ENCODE results near the gene OGFOD3.
"Not testable (repeated sequence)": the region's sequence is repeated elsewhere in the genome, so short reads cannot be mapped to it uniquely, and the experiment has no call there.

Gene OGFOD3

GRCh38 chr17:82418001-82418986 lies at the start of gene OGFOD3, which contains the start of gene HEXD:
Gene OGFOD3 (minus strand): TSS chr17:82418586. CDS start chr17:82418485, 101 bp downstream.
Gene HEXD (plus strand): TSS chr17:82418347. CDS start chr17:82419800, 1,453 bp downstream.
- peak; percentile 87 for DNase-seq

- no peak for DNase-seq
These were observed 46.7 kb upstream of the OGFOD3 start for GRCh38 chr17:82465023-82465603.

- no peak for DNase-seq
These were observed 46.2 kb upstream of the OGFOD3 start for GRCh38 chr17:82464567-82464929.

DNA sequence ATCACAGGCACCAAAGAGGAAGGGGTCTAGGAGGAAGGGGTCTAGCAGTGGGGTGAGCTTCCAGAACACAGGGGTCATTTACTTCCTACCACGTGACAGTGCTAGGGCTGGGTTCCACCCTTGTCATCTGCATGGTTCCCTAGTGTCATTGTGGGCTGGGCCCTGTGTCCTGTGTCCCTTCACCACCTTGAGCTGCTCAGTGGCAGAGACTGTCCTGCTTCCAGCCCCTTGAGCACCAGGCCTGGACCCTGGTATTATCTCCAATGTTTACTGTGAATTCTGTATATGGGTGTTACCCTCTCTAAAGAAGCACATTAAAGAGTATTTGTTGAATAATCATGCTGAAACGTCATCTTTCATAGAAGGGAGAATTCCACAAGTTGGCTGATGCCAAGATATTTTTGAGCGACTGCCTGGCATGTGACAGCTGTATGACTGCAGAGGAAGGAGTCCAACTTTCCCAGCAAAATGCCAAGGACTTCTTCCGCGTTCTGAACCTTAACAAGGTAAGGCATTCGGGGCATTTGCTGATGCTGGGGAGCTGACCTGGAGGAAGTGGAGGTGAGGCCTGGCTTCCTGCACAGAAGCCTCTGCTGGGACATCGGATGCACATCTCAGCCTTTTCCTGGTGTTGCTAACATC lies 45.7 kb upstream of the OGFOD3 start:
- no peak for DNase-seq

DNA sequence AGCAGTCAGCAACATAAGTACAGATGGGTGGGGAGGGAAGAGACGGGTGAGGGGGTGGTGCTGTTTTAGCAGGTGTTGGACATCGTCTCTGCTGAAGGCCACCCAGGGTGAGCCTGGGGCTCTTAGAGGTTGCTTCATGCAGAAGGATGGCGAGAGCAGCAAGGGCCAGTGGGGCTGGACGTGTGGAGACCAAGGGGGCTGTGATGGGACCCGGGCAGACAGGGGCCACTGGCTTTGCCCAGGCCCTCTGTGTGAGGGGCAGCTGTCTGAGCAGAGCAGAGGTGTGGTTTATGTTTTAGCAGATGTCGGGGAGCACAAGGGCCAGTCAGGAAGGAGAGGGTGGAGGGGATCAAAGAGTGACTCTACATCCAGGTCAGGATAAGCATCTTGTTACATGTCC lies 45.0 kb upstream of the OGFOD3 start:
- DNase-seq, result no peak

DNA sequence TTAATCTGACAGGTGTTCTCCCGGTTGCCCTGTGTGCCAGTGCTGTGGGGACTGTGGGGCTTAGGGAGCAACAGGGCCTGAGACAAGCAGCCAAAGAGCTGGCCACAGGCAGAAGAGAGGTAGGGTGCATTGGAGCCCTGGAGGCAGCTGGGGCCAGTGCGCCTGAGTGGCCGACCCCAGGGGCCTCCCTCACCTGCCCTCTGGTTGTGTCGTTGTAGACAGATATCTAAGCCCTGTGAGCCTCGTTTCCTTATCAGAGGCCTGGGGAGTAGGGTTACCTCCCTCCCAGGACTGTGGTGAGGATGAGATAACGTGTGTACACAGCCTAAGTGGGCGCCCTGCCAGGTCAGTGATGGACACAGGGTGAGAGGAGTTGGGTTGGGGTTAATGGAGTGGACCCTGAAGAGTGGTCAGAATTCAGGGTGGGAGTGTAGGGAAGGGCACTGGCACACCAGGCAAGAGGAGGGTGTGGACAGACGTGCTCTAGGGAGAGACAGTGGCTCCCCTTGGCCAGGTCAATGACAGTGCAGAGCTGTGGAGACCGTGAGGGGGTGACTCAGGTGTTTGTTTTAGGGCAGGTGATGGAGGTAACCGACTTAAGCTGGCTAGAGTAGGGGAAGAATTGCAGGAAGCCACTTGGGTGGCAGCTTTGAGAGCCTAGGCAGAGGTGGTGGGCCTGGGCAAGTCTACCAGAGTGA lies 43.6 kb upstream of the OGFOD3 start:
- no peak for DNase-seq

DNA sequence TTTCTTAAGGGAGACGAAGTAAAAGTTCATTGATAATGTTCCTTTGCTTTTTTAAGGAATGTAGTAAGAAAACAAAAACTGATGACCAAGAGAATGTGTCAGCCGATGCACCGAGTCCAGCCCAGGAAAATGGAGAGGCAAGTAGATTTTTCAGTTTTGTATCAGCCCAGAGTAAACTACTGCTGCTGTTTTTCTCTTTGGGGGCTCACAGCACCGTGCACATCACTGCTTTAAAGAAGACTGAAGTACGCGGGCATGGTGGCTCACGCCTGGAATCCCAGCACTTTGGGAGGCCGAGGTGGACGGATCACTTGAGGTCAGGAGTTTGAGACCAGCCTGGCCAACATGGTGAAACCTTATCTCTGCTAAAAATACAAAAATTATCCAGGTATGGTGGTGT lies 41.5 kb upstream of the OGFOD3 start:
- not testable (repeated sequence) for DNase-seq

- DNase-seq, result no peak
These were observed 40.6 kb upstream of the OGFOD3 start for GRCh38 chr17:82458885-82459424.

DNA sequence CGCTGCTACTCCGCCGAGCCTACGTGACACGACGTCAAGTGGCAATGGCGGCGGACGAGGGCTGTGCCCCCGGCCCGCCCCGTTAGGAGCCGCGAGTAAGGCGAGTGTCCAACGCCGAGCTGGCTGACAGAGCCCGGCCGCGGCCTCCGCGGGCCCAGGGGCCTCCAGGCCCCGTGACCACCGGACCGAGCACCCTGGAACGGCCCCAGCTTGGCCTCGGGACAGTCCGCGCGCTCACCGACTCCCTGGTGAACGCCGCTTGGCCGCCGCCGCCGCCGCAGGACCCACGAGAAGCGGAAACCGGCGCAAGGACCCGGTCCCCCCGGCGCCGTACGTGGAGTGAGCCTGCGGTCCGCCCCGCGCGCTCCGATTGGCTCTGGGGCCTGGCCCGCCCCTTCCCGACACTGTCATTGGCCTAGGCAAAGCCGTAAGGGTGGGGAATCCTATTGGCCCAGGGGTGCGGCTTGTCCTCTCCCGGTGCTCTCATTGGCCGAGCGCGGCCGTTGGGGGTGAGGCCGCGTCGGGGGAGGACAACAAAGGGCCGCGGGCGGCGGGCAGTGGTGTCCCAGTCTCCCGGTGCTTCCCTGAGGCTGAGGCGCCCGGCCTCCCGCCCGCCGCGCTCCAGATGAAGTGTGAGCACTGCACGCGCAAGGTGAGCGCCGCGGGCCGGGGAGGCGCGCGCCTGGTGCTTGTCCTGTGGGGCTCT lies 39.9 kb upstream of the OGFOD3 start, which contains the start of gene NARF:
TSS of gene NARF (plus strand) at position 563 of the 706 bp plus-strand sequence. CDS start at position 626, 63 bp downstream.
- DNase-seq, result peak; percentile 97

DNA sequence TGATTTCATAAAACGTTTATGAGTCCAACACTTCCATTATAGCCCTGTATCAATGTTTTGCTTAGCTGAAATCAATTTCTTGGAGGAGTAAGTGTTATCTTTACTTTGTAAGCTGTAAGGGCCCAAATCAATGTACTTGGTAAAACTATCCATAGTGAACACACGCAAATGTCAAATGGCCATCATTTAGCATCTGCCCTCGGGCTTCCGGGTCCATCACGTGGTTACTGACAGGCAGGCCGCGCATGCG lies 39.5 kb upstream of the OGFOD3 start:
- DNase-seq, result no peak

DNA sequence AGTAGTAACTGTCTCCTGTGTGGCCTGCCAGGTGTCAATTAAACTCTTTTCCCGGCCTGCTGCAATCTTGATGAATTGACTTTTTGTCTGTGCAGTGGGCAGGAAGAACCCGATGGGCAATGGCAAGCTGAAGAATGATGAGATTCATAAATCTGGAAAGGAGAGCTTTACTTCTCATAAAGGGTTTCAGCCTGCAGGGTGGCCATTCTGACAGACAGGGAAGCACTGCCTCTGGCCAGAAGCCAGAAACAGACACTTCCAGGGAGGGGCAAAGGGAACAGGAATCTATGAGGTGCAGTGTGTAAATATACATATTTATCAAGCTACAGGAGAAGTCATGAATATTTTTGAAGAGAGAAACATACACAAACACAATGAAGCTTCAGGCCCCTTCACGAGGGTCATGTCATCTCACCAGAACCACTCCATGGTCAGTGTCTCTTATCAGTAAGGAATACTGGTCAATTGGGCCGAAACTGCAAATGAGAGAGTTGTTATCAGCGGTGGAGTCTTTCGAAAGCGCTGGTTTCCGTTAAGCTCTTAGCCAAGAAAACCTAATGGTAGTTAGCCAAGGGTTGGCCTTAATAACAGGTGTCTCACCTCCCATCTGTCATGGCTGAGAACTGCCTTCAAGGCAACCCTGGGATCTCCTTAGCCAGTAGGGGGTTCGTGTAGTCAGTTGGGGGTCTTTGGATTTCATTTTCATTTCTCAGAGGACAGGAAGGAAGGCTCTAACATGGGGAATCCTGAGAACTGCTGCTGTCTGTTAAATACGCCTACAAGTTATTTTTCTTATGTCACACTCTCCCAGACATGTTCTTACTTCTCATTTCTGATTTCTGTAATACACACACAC lies 38.9 kb upstream of the OGFOD3 start:
- DNase-seq, result no peak

DNA sequence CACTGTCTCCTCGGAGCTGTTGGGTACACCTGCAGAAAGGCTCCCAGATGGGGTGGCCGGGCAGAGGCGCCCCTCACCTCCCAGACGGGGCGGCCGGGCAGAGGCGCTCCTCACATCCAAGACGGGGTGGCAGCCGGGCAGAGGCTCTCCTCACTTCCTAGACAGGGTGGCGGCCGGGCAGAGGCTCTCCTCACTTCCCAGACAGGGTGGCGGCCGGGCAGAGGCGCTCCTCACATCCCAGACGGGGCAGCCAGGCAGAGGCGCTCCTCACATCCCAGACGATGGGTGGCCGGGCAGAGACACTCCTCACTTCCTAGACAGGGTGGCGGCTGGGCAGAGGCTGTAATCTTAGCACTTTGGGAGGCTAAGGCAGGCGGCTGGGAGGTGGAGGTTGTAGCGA lies 35.3 kb upstream of the OGFOD3 start:
- DNase-seq, result not testable (repeated sequence)

DNA sequence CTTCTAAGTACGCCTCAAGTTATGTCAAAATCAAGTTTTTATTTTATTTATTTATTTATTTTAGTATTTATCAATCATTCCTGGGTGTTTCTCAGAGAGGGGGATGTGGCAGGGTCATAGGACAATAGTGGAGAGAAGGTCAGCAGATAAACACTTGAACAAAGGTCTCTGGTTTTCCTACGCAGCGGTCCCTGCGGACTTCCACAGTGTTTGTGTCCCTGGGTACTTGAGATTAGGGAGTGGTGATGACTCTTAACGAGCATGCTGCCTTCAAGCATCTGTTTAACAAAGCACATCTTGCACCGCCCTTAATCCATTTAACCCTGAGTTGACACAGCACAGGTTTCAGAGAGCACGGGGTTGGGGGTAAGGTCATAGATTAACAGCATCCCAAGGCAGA lies 34.8 kb upstream of the OGFOD3 start:
- DNase-seq, result not testable (repeated sequence)

- no peak for DNase-seq
These were observed 33.8 kb upstream of the OGFOD3 start for GRCh38 chr17:82452162-82452561.

DNA sequence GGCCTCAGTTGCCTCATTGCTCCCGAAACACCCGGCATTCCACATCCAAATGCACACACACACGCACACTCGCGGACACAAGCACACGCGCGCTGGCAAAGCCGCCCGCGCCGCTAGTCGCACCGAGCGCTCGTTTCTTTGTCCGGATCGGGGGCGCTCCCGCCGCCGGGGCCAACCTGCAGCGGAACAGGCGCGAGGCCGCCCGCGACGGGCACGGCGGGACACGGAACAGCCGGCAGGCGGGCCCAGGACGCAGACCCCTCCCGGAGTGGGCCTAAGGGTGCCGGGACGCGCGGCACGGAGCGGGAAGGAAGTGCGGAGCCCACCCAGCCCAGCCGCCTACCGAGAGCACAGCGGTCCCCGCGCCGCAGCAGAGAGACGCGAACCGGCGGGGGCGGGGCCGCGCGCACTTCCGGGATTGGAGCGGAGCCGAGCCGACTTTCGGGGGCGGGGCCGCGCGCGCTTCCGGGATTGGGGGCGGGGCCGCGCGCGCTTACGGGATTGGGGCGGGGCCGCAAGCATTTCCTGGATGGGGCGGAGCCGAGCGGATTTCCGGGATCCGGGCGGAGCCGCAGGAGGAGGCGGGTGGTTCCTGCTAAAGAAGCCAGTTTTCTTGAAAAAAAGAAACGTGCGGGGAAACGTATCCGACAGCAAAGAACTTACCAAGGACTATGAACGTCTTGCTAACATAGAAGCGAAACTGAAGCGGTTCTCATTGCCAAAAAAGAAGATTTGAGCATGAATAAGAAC lies 32.1 kb upstream of the OGFOD3 start, which contains the start of gene CYBC1:
TSS of gene CYBC1 (minus strand) at position 396 of the 750 bp plus-strand sequence. CDS start 1,498 bp downstream, outside the sequence.
- DNase-seq, result peak; percentile 94

DNA sequence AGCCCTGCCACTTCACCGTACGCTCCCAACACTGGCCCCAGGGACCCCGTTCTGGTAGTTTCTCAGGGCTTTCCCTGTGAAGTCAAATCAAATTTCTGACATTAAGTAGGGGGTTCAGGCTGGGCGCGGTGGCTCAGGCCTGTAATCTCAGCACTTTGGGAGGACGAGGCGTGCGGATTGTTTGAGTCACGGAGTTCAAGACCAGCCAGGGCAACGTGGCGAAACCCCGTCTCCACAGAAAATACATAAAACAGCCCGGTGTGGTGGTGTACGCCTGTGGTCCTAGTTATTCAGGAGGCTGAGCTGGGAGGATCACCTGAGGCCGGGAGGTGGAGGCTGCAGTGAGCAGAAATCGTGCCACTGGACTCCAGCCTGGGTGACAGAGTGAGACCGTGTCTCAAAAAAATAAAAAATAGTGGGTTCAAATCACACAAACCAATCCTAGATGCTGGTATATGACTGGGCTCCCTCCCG lies 31.5 kb upstream of the OGFOD3 start:
- DNase-seq, result peak; percentile 52

DNA sequence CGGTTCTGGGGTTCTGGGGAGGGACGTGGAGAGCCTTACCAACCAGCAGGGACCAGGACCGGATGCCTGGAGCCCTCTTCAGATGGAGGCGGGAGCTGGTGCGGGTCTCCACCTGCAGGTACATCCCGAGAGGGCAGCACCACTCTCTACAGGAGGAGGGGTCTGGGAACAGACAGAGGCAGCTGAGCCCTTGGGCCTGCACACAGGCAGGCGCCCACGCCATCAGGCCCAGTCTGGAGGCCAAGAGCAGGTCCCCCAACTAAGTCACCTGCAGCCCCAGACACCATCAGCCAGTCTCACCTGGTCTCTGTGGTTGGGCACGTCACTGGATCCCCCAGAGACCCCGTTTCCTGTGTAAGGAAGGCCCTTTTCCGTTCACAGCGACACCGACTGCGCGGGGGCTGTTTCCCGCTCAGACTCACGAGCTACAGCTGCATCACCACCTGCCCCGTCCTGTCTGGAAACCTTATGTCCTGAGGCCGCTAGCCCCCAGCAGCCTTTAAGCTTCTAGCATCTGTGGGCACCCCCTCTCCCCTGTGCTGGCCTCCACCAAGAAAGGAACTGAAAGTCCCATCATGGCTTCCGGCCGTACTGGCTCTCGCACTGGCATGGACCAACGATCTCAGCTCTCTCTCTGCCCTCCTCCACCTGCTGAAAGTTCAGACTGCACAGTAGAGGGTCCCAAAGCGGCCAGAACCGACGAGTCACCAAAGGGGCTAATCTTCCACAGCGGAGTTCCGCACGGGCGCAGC lies 30.9 kb upstream of the OGFOD3 start:
- DNase-seq, result peak; percentile 57

DNA sequence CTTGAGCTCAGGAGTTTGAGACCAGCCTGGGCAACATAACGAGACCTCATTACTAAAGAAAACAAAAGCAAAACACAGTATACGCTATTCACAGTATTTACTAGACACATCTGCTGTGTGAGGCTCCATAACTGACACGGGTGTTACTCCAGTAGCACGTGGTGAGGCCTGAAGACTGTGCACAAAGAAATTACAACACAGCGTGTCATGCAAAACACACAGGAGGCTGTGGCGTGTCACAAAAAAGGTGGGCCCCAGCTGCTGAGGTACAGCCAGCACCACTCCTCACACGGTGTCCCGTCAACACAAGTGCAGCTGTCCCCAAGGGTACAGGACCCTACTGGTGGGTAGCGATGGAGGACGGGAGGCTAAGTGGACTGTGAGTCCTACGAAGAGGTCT lies 29.5 kb upstream of the OGFOD3 start:
- no peak for DNase-seq

- DNase-seq, result no peak
These were observed 28.3 kb upstream of the OGFOD3 start for GRCh38 chr17:82446649-82447048.

All from activated naive CD4-positive, alpha-beta T cell treated with anti-CD3 and anti-CD28 coated beads, Interleukin-2, amount 50 U/mL, for 16 hours (primary cell).